HCT116 (cell line): ENCODE data around the gene CCDC106. TPM values are rescaled to one million over a fixed set of nuclear protein-coding genes. Genes with fewer than 3 reads are reported as not detected.

Experiments
- ATAC-seq: fragments of 200-7000 bp; cut with Tn5 transposase; 2 replicates; pipeline ENCODE4 v1.9.1; 2020; ENCODE audit warnings: mild to moderate bottlenecking, moderate library complexity
- BruUV-seq: library from RNA; stranded (reverse); fragments of 400-500 nt; replicated peaks from 2 replicates; lab custom pipeline; 2021; lab: Mats Ljungman, UMichigan
- CTCF ChIA-PET: fragments of 300-600 bp; sonication (Branson Sonifier 250); formaldehyde crosslinking; loops from one replicate; lab custom pipeline; 2021; ENCODE audit warnings: antibody characterized with exemption; lab: Charles Lee
- POLR2A ChIA-PET: fragments of 300-600, 350-600 bp; sonication (Branson Sonifier 250); formaldehyde crosslinking; loops from one replicate; lab custom pipeline; 2021; ENCODE audit warnings: antibody characterized with exemption; lab: Charles Lee
- RAD21 ChIA-PET, 2 experiments: fragments of 300-600 bp; sonication (Branson Sonifier 250); formaldehyde crosslinking; loops; one replicate each; lab custom pipeline; 2023; ENCODE audit warnings: low total read pairs in 2 of 2; ENCODE audit not compliant: uncharacterized antibody in 2 of 2, unreplicated experiment in 2 of 2, low non-redundant PET in 1 of 2; lab: Charles Lee
- DNase-seq: peaks from one replicate; pipeline ENCODE4 v3.0.0-alpha.2; 2010; ENCODE audit warnings: low read depth, low spot score
- H2AFZ ChIP-seq: fragments of 200-600 bp; shearing (Covaris generic), sonication (generic); 2 replicates; pipeline ENCODE4 v1.6.1; 2017; ENCODE audit warnings: low read depth, mixed run types, mixed read lengths, antibody characterized with exemption, low read length; ENCODE audit not compliant: poor library complexity, severe bottlenecking
- H3K27ac ChIP-seq: 2 replicates; pipeline ENCODE4 v1.5.1; 2012; ENCODE audit warnings: low read depth, low read length
- H3K27me3 ChIP-seq: fragments of 200-600 bp; sonication (generic); 2 replicates; pipeline ENCODE4 v1.6.1; 2016; ENCODE audit warnings: mixed run types, low read length, mixed read lengths; ENCODE audit not compliant: insufficient read depth
- H3K36me3 ChIP-seq, 2 experiments: fragments of 200-500 bp in 1 of 2; fragments of 200-600 bp in 1 of 2; sonication (Bioruptor generic) in 1 of 2; sonication (generic) in 1 of 2; 2 replicates each; pipeline versions ENCODE4 v1.5.1 to v1.6.1; 2014 to 2016; ENCODE audit warnings: low read length in 2 of 2, inconsistent platforms in 1 of 2, mixed read lengths in 1 of 2, mixed run types in 1 of 2; ENCODE audit not compliant: insufficient read depth in 2 of 2, control insufficient read depth in 1 of 2
- H3K4me1 ChIP-seq, 2 experiments: fragments of 200-600 bp in 1 of 2; sonication (generic) in 1 of 2; 2 replicates each; pipeline versions ENCODE4 v1.5.1 to v1.6.1; 2012 to 2017; ENCODE audit warnings: low read length in 2 of 2, inconsistent platforms in 1 of 2, mild to moderate bottlenecking in 1 of 2, mixed read lengths in 1 of 2, mixed run types in 1 of 2, moderate library complexity in 1 of 2; ENCODE audit not compliant: insufficient read depth in 2 of 2, control insufficient read depth in 1 of 2
- H3K4me2 ChIP-seq: fragments of 200-600 bp; sonication (generic); 2 replicates; pipeline ENCODE4 v1.6.1; 2017; ENCODE audit warnings: mixed run types, low read length, mixed read lengths
- H3K4me3 ChIP-seq, 2 experiments: fragments of 200-600 bp in 1 of 2; sonication (generic) in 1 of 2; replicated peaks in 1 of 2; 2 replicates each; pipeline ENCODE4 v1.5.1; 2011 to 2016; ENCODE audit warnings: low read length in 2 of 2, control low read depth in 1 of 2, low read depth in 1 of 2, mild to moderate bottlenecking in 1 of 2, mixed read lengths in 1 of 2, mixed run types in 1 of 2
- H3K79me2 ChIP-seq: fragments of 200-600 bp; sonication (generic); 2 replicates; pipeline ENCODE4 v1.6.1; 2017; ENCODE audit warnings: mild to moderate bottlenecking, mixed run types, low read length, moderate library complexity, mixed read lengths; ENCODE audit not compliant: insufficient read depth
- H3K9ac ChIP-seq: fragments of 200-600 bp; sonication (generic); 2 replicates; pipeline ENCODE4 v1.6.1; 2016; ENCODE audit warnings: low read length, mixed read lengths
- H3K9me2 ChIP-seq: fragments of 200-600 bp; sonication (generic), shearing (Covaris generic); 2 replicates; pipeline ENCODE4 v1.6.1; 2017; ENCODE audit warnings: mixed run types, mild to moderate bottlenecking, moderate library complexity; ENCODE audit not compliant: insufficient read depth
- H3K9me3 ChIP-seq, 2 experiments: fragments of 200-500 bp in 1 of 2; fragments of 200-600 bp in 1 of 2; sonication (Bioruptor generic) in 1 of 2; sonication (generic) in 1 of 2; 2 replicates each; pipeline ENCODE4 v1.6.1; 2014 to 2017; ENCODE audit warnings: low read length in 2 of 2, mixed read lengths in 2 of 2, inconsistent platforms in 1 of 2, low read depth in 1 of 2, mild to moderate bottlenecking in 1 of 2, mixed run types in 1 of 2, moderate library complexity in 1 of 2; ENCODE audit not compliant: control insufficient read depth in 1 of 2, insufficient read depth in 1 of 2
- H4K20me1 ChIP-seq: fragments of 200-600 bp; sonication (generic), shearing (Covaris generic); 2 replicates; pipeline ENCODE4 v1.6.1; 2017; ENCODE audit warnings: mixed run types, mild to moderate bottlenecking, moderate library complexity; ENCODE audit not compliant: insufficient read depth
- CBX3 ChIP-seq: IDR thresholded peaks from 2 replicates; pipeline ENCODE4 v1.6.1; 2012; ENCODE audit warnings: low read depth
- CEBPB ChIP-seq: IDR thresholded peaks from 2 replicates; pipeline ENCODE4 v1.6.1; 2012; ENCODE audit warnings: low read depth
- EGR1 ChIP-seq: IDR thresholded peaks from 2 replicates; pipeline ENCODE4 v1.6.1; 2012; ENCODE audit warnings: low read depth
- ELF1 ChIP-seq: IDR thresholded peaks from 2 replicates; pipeline ENCODE4 v1.6.1; 2012; ENCODE audit warnings: low read depth, borderline replicate concordance
- FOSL1 ChIP-seq: IDR thresholded peaks from 2 replicates; pipeline ENCODE4 v1.6.1; 2012; ENCODE audit warnings: low read depth
- JUND ChIP-seq: IDR thresholded peaks from 2 replicates; pipeline ENCODE4 v1.6.1; 2012
- POLR2A ChIP-seq: IDR thresholded peaks from 2 replicates; pipeline ENCODE4 v1.7.0; 2011; ENCODE audit warnings: borderline replicate concordance; ENCODE audit not compliant: insufficient read depth, insufficient read length; ENCODE audit errors: extremely low read depth
- POLR2AphosphoS5 ChIP-seq: IDR thresholded peaks from 2 replicates; pipeline ENCODE4 v1.6.1; 2011; ENCODE audit warnings: mild to moderate bottlenecking, low read depth, low read length, moderate library complexity
- RAD21 ChIP-seq: IDR thresholded peaks from 2 replicates; pipeline ENCODE4 v1.6.1; 2012; ENCODE audit warnings: low read depth, mild to moderate bottlenecking
- SP1 ChIP-seq: IDR thresholded peaks from 2 replicates; pipeline ENCODE4 v1.6.1; 2012; ENCODE audit warnings: low read depth
- SRF ChIP-seq: IDR thresholded peaks from 2 replicates; pipeline ENCODE4 v1.6.1; 2012; ENCODE audit warnings: low read depth
- TCF7L2 ChIP-seq: IDR thresholded peaks from 2 replicates; pipeline ENCODE4 v1.7.0; 2011; ENCODE audit warnings: borderline replicate concordance, inconsistent platforms; ENCODE audit not compliant: insufficient read depth, insufficient read length; ENCODE audit errors: extremely low read depth
- YY1 ChIP-seq: IDR thresholded peaks from 2 replicates; pipeline ENCODE4 v1.6.1; 2011; ENCODE audit warnings: low read length, low read depth, moderate library complexity, mild to moderate bottlenecking; ENCODE audit not compliant: insufficient replicate concordance; ENCODE audit errors: extremely low read depth
- ZFX ChIP-seq: fragments of 450-650 bp; IDR thresholded peaks from 2 replicates; pipeline ENCODE4 v1.6.1; 2017
- ZNF274 ChIP-seq: fragments of 200-500 bp; sonication (Bioruptor generic); IDR thresholded peaks from 2 replicates; pipeline ENCODE4 v1.6.1; 2014; ENCODE audit warnings: mild to moderate bottlenecking, low read depth, low read length, inconsistent platforms
- intact Hi-C: fragments of 100-400 bp; cut with micrococcal nuclease; formaldehyde crosslinking; loops from 2 replicates; pipeline ENCODE4 v1.10.0; 2022
- total RNA-seq: library from RNA; stranded (reverse); gene quantifications from one replicate; pipeline ENCODE4 v1.2.1, GENCODE V29; 2021; ENCODE audit not compliant: unreplicated experiment
- TF ChIP-seq, protein P1 (sequence below): IDR thresholded peaks from 2 replicates; pipeline ENCODE4 v1.6.1; 2012
- TF ChIP-seq, protein P2 (sequence below): IDR thresholded peaks from 2 replicates; pipeline ENCODE4 v1.6.1; 2011; ENCODE audit warnings: mild to moderate bottlenecking, low read length, moderate library complexity; ENCODE audit not compliant: insufficient replicate concordance; ENCODE audit errors: extremely low read depth
- TF ChIP-seq, protein P3 (sequence below), 3 experiments: fragments of 200-600 bp in 1 of 3; sonication (generic) in 1 of 3; IDR thresholded peaks in 2 of 3; conservative IDR thresholded peaks in 1 of 3; 2 replicates each; pipeline ENCODE4 v1.5.1; 2012 to 2017; ENCODE audit warnings: low read depth in 2 of 3, low read length in 2 of 3, antibody characterized with exemption in 1 of 3, borderline replicate concordance in 1 of 3, control low read depth in 1 of 3, mild to moderate bottlenecking in 1 of 3, mixed read lengths in 1 of 3, mixed run types in 1 of 3, moderate library complexity in 1 of 3; ENCODE audit not compliant: insufficient read depth in 1 of 3
- TF ChIP-seq, protein P4 (sequence below): IDR thresholded peaks from 2 replicates; pipeline ENCODE4 v1.6.1; 2012
- TF ChIP-seq, protein P5 (sequence below): IDR thresholded peaks from 2 replicates; pipeline ENCODE4 v1.6.1; 2012; ENCODE audit warnings: low read depth

CCDC106 gene
- total RNA-seq, 1 experiment from 2014 or later = 1.0 TPM

DNA sequence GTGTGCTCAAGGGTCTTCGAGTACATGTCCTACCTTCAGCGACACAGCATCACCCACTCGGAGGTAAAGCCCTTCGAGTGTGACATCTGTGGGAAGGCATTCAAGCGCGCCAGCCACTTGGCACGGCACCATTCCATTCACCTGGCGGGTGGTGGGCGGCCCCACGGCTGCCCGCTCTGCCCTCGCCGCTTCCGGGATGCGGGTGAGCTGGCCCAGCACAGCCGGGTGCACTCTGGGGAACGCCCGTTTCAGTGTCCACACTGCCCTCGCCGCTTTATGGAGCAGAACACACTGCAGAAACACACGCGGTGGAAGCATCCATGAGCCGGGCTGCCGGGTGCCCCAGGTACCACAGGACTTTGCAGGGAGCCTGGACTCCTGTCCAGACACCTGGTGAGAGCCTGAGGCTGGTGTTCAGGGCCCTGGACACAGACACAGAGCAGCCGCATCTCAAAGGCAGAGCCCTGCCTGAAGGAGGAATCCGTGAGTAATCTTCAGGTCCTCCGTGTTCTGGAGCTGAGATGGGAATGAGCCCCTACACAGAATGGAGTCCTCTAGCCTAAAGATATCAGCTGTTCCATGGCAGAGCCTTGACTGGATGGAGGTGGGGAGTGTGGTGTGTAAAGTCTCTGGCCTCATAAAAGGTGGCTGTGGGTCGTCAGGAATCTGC, 3.0 kb upstream of the CCDC106 start:
- H3K9me2 ChIP-seq = no peaks in the 10 kb centered on the region
- TSS peak; percentile 46 for BruUV-seq
- peak overlapping the region; percentile 75 for H3K4me2 ChIP-seq
- TF ChIP-seq, protein P1, sequence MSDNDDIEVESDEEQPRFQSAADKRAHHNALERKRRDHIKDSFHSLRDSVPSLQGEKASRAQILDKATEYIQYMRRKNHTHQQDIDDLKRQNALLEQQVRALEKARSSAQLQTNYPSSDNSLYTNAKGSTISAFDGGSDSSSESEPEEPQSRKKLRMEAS = no peak
- TF ChIP-seq ZNF274 (no peak), ZFX (no peak), RAD21 (no peak), POLR2A (no peak), EGR1 (no peak), POLR2AphosphoS5 (no peak), FOSL1 (no peak), YY1 (no peak), JUND (no peak), CEBPB (no peak), TCF7L2 (no peak), CBX3 (no peak), SRF (no peak), ELF1 (no peak), SP1 (no peak)
- TF ChIP-seq, protein P2, sequence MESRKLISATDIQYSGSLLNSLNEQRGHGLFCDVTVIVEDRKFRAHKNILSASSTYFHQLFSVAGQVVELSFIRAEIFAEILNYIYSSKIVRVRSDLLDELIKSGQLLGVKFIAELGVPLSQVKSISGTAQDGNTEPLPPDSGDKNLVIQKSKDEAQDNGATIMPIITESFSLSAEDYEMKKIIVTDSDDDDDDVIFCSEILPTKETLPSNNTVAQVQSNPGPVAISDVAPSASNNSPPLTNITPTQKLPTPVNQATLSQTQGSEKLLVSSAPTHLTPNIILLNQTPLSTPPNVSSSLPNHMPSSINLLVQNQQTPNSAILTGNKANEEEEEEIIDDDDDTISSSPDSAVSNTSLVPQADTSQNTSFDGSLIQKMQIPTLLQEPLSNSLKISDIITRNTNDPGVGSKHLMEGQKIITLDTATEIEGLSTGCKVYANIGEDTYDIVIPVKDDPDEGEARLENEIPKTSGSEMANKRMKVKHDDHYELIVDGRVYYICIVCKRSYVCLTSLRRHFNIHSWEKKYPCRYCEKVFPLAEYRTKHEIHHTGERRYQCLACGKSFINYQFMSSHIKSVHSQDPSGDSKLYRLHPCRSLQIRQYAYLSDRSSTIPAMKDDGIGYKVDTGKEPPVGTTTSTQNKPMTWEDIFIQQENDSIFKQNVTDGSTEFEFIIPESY = no peak
- TF ChIP-seq, protein P3, sequence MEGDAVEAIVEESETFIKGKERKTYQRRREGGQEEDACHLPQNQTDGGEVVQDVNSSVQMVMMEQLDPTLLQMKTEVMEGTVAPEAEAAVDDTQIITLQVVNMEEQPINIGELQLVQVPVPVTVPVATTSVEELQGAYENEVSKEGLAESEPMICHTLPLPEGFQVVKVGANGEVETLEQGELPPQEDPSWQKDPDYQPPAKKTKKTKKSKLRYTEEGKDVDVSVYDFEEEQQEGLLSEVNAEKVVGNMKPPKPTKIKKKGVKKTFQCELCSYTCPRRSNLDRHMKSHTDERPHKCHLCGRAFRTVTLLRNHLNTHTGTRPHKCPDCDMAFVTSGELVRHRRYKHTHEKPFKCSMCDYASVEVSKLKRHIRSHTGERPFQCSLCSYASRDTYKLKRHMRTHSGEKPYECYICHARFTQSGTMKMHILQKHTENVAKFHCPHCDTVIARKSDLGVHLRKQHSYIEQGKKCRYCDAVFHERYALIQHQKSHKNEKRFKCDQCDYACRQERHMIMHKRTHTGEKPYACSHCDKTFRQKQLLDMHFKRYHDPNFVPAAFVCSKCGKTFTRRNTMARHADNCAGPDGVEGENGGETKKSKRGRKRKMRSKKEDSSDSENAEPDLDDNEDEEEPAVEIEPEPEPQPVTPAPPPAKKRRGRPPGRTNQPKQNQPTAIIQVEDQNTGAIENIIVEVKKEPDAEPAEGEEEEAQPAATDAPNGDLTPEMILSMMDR (IDR thresholded peaks at IDR 0.05 in 2 of 3, conservative IDR thresholded peaks at IDR 0.05 in 1 of 3; ENCODE audit: borderline replicate concordance in 1 of 3, insufficient read depth in 1 of 3, low read depth in 2 of 3, low read length in 2 of 3) = no peak
- TF ChIP-seq, protein P4, sequence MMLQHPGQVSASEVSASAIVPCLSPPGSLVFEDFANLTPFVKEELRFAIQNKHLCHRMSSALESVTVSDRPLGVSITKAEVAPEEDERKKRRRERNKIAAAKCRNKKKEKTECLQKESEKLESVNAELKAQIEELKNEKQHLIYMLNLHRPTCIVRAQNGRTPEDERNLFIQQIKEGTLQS = no peak
- TF ChIP-seq, protein P5, sequence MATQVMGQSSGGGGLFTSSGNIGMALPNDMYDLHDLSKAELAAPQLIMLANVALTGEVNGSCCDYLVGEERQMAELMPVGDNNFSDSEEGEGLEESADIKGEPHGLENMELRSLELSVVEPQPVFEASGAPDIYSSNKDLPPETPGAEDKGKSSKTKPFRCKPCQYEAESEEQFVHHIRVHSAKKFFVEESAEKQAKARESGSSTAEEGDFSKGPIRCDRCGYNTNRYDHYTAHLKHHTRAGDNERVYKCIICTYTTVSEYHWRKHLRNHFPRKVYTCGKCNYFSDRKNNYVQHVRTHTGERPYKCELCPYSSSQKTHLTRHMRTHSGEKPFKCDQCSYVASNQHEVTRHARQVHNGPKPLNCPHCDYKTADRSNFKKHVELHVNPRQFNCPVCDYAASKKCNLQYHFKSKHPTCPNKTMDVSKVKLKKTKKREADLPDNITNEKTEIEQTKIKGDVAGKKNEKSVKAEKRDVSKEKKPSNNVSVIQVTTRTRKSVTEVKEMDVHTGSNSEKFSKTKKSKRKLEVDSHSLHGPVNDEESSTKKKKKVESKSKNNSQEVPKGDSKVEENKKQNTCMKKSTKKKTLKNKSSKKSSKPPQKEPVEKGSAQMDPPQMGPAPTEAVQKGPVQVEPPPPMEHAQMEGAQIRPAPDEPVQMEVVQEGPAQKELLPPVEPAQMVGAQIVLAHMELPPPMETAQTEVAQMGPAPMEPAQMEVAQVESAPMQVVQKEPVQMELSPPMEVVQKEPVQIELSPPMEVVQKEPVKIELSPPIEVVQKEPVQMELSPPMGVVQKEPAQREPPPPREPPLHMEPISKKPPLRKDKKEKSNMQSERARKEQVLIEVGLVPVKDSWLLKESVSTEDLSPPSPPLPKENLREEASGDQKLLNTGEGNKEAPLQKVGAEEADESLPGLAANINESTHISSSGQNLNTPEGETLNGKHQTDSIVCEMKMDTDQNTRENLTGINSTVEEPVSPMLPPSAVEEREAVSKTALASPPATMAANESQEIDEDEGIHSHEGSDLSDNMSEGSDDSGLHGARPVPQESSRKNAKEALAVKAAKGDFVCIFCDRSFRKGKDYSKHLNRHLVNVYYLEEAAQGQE = no peak
- H3K9ac ChIP-seq = peak overlapping the region; percentile 99
- ChIA-PET POLR2A (interaction anchor here (1.4 kb wide), 1 partner anchor 10 kb away, joined by 3 read pairs; the partner anchor contains the start of gene U2AF2), CTCF (interaction anchor here (0.6 kb wide), 1 partner anchor 8 kb away, joined by 3 read pairs; no protein-coding TSS in a partner anchor), RAD21 (no interaction called here)
- H3K79me2 ChIP-seq = peaks cover 48% of the 10 kb centered on the region
- no peak for ATAC-seq
- no peak for DNase-seq
- peak overlapping the region; percentile 94 to 97 for H3K4me3 ChIP-seq
- H3K4me1 ChIP-seq = peaks cover 10 to 34% of the 10 kb centered on the region in 2 experiments; a peak in 3 of 4 replicates
- peaks cover 10 to 12% of the 10 kb centered on the region in 2 experiments; a peak in 3 of 4 replicates for H3K36me3 ChIP-seq
- no peaks in the 10 kb centered on the region for H3K9me3 ChIP-seq
- H3K27ac ChIP-seq = peak overlapping the region; percentile 96
- intact Hi-C loops = no loop called here
- no peak overlapping the region for H2AFZ ChIP-seq
- H4K20me1 ChIP-seq = no peaks in the 10 kb centered on the region
- H3K27me3 ChIP-seq = no peaks in the 10 kb centered on the region
